Measurements from ENCODE around the gene SLCO2A1.

- TF ChIP-seq EZH2phosphoT487 (IDR thresholded peaks at IDR 0.05; ENCODE audit: unreplicated experiment) (no peak), CTCF (conservative IDR thresholded peaks at IDR 0.05; ENCODE audit: low read depth in 2 of 2) (no peak), CREB1 (CRISPR knock-in tag; IDR thresholded peaks at IDR 0.05; ENCODE audit: low read depth) (no peak), EZH2 (IDR thresholded peaks at IDR 0.05; ENCODE audit: low read depth, unreplicated experiment) (no peak), POLR2AphosphoS5 (IDR thresholded peaks at IDR 0.05; ENCODE audit: low read depth) (no peak), JUNB (IDR thresholded peaks at IDR 0.05; ENCODE audit: unreplicated experiment) (no peak), ETS1 (IDR thresholded peaks at IDR 0.05) (no peak), NANOG (IDR thresholded peaks at IDR 0.05; ENCODE audit: borderline replicate concordance) (no peak), STAT1 (IDR thresholded peaks at IDR 0.05; ENCODE audit: unreplicated experiment) (no peak)
Observed at GRCh38 chr3:133937061-133937686, 92.6 kb downstream of the SLCO2A1 start.

All from GM23338 (cell line).